K562 (cell line): Measurements from ENCODE around the gene DTHD1.

Experiments used
- CTCF ChIP-seq, 3 experiments: IDR thresholded peaks in 2 of 3; conservative IDR thresholded peaks in 1 of 3; 2 replicates each; pipeline ENCODE4 v1.5.1; 2011 to 2012; ENCODE audit warnings: low read length in 3 of 3, mild to moderate bottlenecking in 3 of 3, control low read depth in 2 of 3, improper control_type of control experiment in 1 of 3, inconsistent platforms in 1 of 3, low read depth in 1 of 3, mixed read lengths in 1 of 3, moderate library complexity in 1 of 3; ENCODE audit not compliant: insufficient read depth in 2 of 3
- POLR2A ChIP-seq: fragments of 450-650 bp; conservative IDR thresholded peaks from 2 replicates; pipeline ENCODE4 v1.6.1; 2016
- SAP30 ChIP-seq: fragments of 200-600 bp; sonication (generic); IDR thresholded peaks from 2 replicates; pipeline ENCODE4 v1.6.1; 2012; ENCODE audit warnings: borderline replicate concordance, low read depth, mild to moderate bottlenecking, moderate library complexity, low read length, control low read depth, inconsistent platforms; ENCODE audit not compliant: insufficient read depth, poor library complexity, severe bottlenecking
- SP2 ChIP-seq: IDR thresholded peaks from 2 replicates; pipeline ENCODE4 v1.6.1; 2011; ENCODE audit warnings: mild to moderate bottlenecking, low read depth, low read length, moderate library complexity; ENCODE audit not compliant: poor library complexity, severe bottlenecking; ENCODE audit errors: extremely low read depth
- YY1 ChIP-seq, 3 experiments: IDR thresholded peaks; 2 replicates each; pipeline ENCODE4 v1.6.1; 2011; ENCODE audit warnings: low read length in 2 of 3, mild to moderate bottlenecking in 2 of 3, moderate library complexity in 2 of 3, borderline replicate concordance in 1 of 3, control low read depth in 1 of 3, low read depth in 1 of 3; ENCODE audit not compliant: insufficient read depth in 3 of 3, insufficient replicate concordance in 2 of 3, control insufficient read depth in 1 of 3, insufficient read length in 1 of 3; ENCODE audit errors: extremely low read depth in 1 of 3
- ZKSCAN1 ChIP-seq: fragments of 150-350 bp; IDR thresholded peaks from 2 replicates; pipeline ENCODE4 v1.6.1; 2016; ENCODE audit warnings: low read depth, low read length

- TF ChIP-seq POLR2A: no peak
- TF ChIP-seq SAP30: no peak
- TF ChIP-seq YY1 (IDR thresholded peaks at IDR 0.05; ENCODE audit: borderline replicate concordance in 1 of 3, control insufficient read depth in 1 of 3, extremely low read depth in 1 of 3, insufficient read depth in 3 of 3, insufficient read length in 1 of 3, insufficient replicate concordance in 2 of 3, low read depth in 1 of 3, low read length in 2 of 3): no peak
- no peak for TF ChIP-seq SP2
- no peak for TF ChIP-seq ZKSCAN1
- TF ChIP-seq CTCF (IDR thresholded peaks at IDR 0.05 in 2 of 3, conservative IDR thresholded peaks at IDR 0.05 in 1 of 3; ENCODE audit: insufficient read depth in 2 of 3, low read depth in 1 of 3, low read length in 3 of 3): no peak
Measured at GRCh38 chr4:36392024-36392423, 110.6 kb downstream of the DTHD1 start.
